KBM-7 (cell line): Measurements from ENCODE around the gene GRPR.
A peak's percentile ranks its signal among the peaks of the same experiment; 100 is the strongest.
"Not testable (repeated sequence)": the region's sequence is repeated elsewhere in the genome, so short reads cannot be mapped to it uniquely, and the experiment has no call there.

ENCODE experiments used
- DNase-seq: peaks from one replicate; pipeline ENCODE4 v3.0.0-alpha.2; 2015
- in situ Hi-C: fragments of 300-500 bp; cut with MboI; formaldehyde crosslinking; loops from 2 replicates; pipeline ENCODE4 v1.14.3; 2020; ENCODE audit warnings: low sequenced_read_pairs, low pct_unique_long_range_greater_than_20kb, mixed read lengths

GRPR gene

GRCh38 chrX:16167181-16167580 is 43.8 kb downstream of the GRPR start, which contains the start of gene MAGEB17:
MAGEB17 (plus strand) TSS chrX:16167481; CDS start chrX:16170383, 2,902 bp downstream.
- no peak for DNase-seq
- in situ Hi-C loops, result no loop called here

DNA sequence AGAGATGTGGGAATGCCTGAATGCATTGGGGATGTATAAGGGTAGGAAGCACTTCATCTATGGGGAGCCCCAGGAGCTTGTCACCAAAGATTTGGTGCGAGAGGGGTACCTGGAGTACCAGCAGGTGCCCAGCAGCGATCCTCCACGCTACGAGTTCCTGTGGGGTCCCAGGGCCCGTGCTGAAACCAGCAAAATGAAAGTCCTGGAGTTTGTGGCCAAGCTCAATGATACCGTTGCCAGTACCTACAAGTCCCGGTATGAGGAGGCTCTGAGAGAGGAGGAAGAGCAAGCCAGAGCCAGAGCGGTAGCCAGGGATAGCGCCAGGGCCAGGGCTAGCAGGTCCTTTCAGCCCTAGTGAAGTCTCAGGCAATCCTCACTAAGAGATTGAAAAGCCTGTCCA is 47.7 kb downstream of the GRPR start:
- DNase-seq, result no peak
- in situ Hi-C loops, result no loop called here

GRCh38 chrX:16171944-16172343 is 48.6 kb downstream of the GRPR start:
- in situ Hi-C loops, result no loop called here
- no peak for DNase-seq

- in situ Hi-C loops, result no loop called here
- no peak for DNase-seq
These were observed 49.0 kb downstream of the GRPR start for GRCh38 chrX:16172391-16172790.

GRCh38 chrX:16175329-16176061 is 52.1 kb downstream of the GRPR start:
- DNase-seq, result no peak
- in situ Hi-C loops, result no loop called here

DNA sequence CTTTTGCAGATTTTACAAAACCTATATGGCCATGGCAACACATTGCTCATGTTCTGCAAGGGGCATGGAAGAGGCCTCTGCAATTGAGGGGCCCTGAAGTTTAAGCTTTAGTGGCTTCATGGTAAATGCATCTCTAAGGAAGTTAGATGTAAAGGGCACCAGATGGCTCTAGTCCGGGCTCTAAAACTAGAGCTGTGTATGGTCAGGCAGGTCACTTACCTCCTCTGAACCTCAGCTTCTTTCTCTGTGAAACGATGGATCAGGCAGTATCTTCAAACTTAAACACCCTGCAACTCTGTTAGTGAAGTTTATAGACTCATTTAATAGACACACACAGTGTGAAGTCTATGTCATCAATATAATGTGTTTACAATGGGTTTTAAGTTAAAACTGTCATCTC is 53.9 kb downstream of the GRPR start:
- in situ Hi-C loops, result no loop called here
- no peak for DNase-seq

- in situ Hi-C loops, result not testable (repeated sequence)
These were observed 60.5 kb downstream of the GRPR start for GRCh38 chrX:16183843-16184242.

DNA sequence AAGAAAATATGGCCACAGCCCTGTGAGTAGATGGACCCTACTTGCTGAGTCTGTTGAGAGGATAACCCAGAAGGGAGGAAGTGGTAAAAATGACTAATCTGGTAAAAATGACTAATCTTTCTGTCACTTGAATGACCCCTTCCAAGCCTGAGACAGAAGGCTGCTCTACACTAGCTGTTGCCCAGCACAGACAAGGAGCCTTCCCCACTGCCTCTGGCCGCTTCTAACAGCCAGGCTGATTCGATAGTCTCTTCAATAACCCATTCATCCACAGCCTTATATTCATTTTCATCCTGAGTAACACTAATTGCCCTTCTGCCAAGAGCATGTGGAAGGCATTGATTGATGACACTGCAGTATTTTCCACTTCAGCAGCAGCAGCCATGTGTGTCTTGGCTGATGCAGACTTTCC is 62.4 kb downstream of the GRPR start:
- in situ Hi-C loops, result no loop called here
- peak; percentile 2 for DNase-seq

More at GRCh38 chrX:16183843-16184242, 60.5 kb downstream of the GRPR start:
- not testable (repeated sequence) for DNase-seq

- DNase-seq, result no peak
- in situ Hi-C loops, result no loop called here
These were observed 63.1 kb downstream of the GRPR start for GRCh38 chrX:16186380-16187007.

- DNase-seq, result no peak
- in situ Hi-C loops, result no loop called here
These were observed 63.8 kb downstream of the GRPR start for GRCh38 chrX:16187024-16187760.

- no peak for DNase-seq
- in situ Hi-C loops, result no loop called here
These were observed 65.3 kb downstream of the GRPR start for GRCh38 chrX:16188687-16189086.

- in situ Hi-C loops, result no loop called here
- no peak for DNase-seq
These were observed 68.2 kb downstream of the GRPR start for GRCh38 chrX:16191605-16192004.

- in situ Hi-C loops, result no loop called here
- DNase-seq, result no peak
These were observed 73.5 kb downstream of the GRPR start for GRCh38 chrX:16196829-16197228.

DNA sequence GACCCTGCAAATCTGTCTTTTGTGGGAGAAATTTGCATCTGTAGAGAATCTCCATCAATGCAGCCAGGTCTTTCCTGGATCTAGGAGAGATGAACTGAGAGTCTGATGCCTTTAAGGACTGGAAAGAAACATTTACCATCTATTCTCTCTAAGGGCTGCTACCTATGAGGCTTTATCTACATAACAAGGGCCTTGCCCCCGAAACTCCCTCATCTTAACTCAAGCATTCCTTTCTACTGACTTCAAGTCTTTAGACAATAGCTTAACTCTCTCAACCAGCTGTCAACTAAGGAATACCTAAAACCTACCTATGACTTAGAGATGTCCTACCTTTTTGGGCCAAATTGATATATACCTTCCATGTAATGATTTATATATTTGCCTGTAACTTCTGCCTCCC is 76.0 kb downstream of the GRPR start:
- in situ Hi-C loops, result no loop called here
- DNase-seq, result no peak

- in situ Hi-C loops, result no loop called here
- DNase-seq, result no peak
These were observed 79.6 kb downstream of the GRPR start for GRCh38 chrX:16202943-16203342.
